HEK293 (cell line): ENCODE data around the gene RPS6KA4.

Experiments used
- CTCF ChIA-PET: fragments of 350-600 bp; formaldehyde crosslinking; extraction: SDS; loops from one replicate; lab custom pipeline; 2021; ENCODE audit warnings: antibody characterized with exemption; lab: Yijun Ruan, JAX
- POLR2A ChIA-PET: fragments of 300-600 bp; formaldehyde crosslinking; extraction: SDS; loops from one replicate; lab custom pipeline; 2020; ENCODE audit warnings: antibody characterized with exemption, inconsistent platforms; lab: Yijun Ruan, JAX
- H3K27ac ChIP-seq: fragments of 200-500 bp; sonication (Bioruptor generic); 2 replicates; pipeline ENCODE4 v1.5.1; 2014; ENCODE audit warnings: low read depth, low read length, control low read depth, inconsistent platforms; ENCODE audit errors: extremely low read depth
- H3K36me3 ChIP-seq, 2 experiments: fragments of 200-500 bp in 1 of 2; sonication (Bioruptor generic) in 1 of 2; 1 replicate in 1 of 2; 2 replicates in 1 of 2; pipeline ENCODE4 v1.5.1; 2014 to 2017; ENCODE audit warnings: inconsistent platforms in 2 of 2, low read length in 2 of 2; ENCODE audit not compliant: control insufficient read depth in 2 of 2, insufficient read depth in 1 of 2
- H3K4me1 ChIP-seq: fragments of 200-500 bp; sonication (Bioruptor generic); 2 replicates; pipeline ENCODE4 v1.5.1; 2014; ENCODE audit warnings: mild to moderate bottlenecking, low read length, inconsistent platforms; ENCODE audit not compliant: control insufficient read depth, insufficient read depth
- H3K4me3 ChIP-seq: 2 replicates; pipeline ENCODE4 v1.5.1; 2011; ENCODE audit warnings: low read depth, mild to moderate bottlenecking, control low read depth, low read length, moderate library complexity
- H3K9me3 ChIP-seq: fragments of 200-500 bp; sonication (Bioruptor generic); 2 replicates; pipeline ENCODE4 v1.5.1; 2014; ENCODE audit warnings: low read depth, low read length, inconsistent platforms; ENCODE audit not compliant: control insufficient read depth, insufficient read depth
- KLF7 ChIP-seq: fragments of 450-650 bp; formaldehyde crosslinking; IDR thresholded peaks from 2 replicates; pipeline ENCODE4 v1.5.1; 2016; ENCODE audit warnings: missing biosample characterization, missing genetic modification characterization, borderline replicate concordance
- MYNN ChIP-seq: fragments of 450-650 bp; formaldehyde crosslinking; IDR thresholded peaks from 2 replicates; pipeline ENCODE4 v1.5.1; 2016; ENCODE audit warnings: missing biosample characterization, missing genetic modification characterization, borderline replicate concordance
- SP7 ChIP-seq: fragments of 450-650 bp; formaldehyde crosslinking; IDR thresholded peaks from 2 replicates; pipeline ENCODE4 v1.5.1; 2016; ENCODE audit warnings: missing biosample characterization, missing genetic modification characterization
- TCF7L2 ChIP-seq: IDR thresholded peaks from 2 replicates; pipeline ENCODE4 v1.6.1; 2011; ENCODE audit warnings: low read depth, mild to moderate bottlenecking, inconsistent platforms, low read length, moderate library complexity, borderline replicate concordance
- ZBTB20 ChIP-seq: fragments of 450-650 bp; formaldehyde crosslinking; IDR thresholded peaks from 2 replicates; pipeline ENCODE4 v1.5.1; 2016; ENCODE audit warnings: missing biosample characterization, missing genetic modification characterization
- ZFP41 ChIP-seq: fragments of 450-650 bp; formaldehyde crosslinking; IDR thresholded peaks from 2 replicates; pipeline ENCODE4 v1.5.1; 2016; ENCODE audit warnings: missing biosample characterization, missing genetic modification characterization, borderline replicate concordance
- ZNF184 ChIP-seq: fragments of 450-650 bp; IDR thresholded peaks from 2 replicates; pipeline ENCODE4 v1.5.1; 2018; ENCODE audit warnings: missing biosample characterization, mild to moderate bottlenecking, missing genetic modification characterization
- ZNF266 ChIP-seq: fragments of 450-650 bp; formaldehyde crosslinking; IDR thresholded peaks from 2 replicates; pipeline ENCODE4 v1.5.1; 2016; ENCODE audit warnings: missing biosample characterization, missing genetic modification characterization, low read depth
- ZNF302 ChIP-seq: fragments of 450-650 bp; formaldehyde crosslinking; IDR thresholded peaks from 2 replicates; pipeline ENCODE4 v1.5.1; 2016; ENCODE audit warnings: missing biosample characterization, missing genetic modification characterization, low read depth
- ZNF391 ChIP-seq: fragments of 450-650 bp; formaldehyde crosslinking; IDR thresholded peaks from 2 replicates; pipeline ENCODE4 v1.5.1; 2016; ENCODE audit warnings: low read depth, missing biosample characterization, missing genetic modification characterization, borderline replicate concordance
- ZNF416 ChIP-seq: fragments of 450-650 bp; formaldehyde crosslinking; IDR thresholded peaks from 2 replicates; pipeline ENCODE4 v1.5.1; 2016; ENCODE audit warnings: missing biosample characterization, missing genetic modification characterization
- ZNF610 ChIP-seq: fragments of 450-650 bp; formaldehyde crosslinking; IDR thresholded peaks from 2 replicates; pipeline ENCODE4 v1.5.1; 2016; ENCODE audit warnings: missing biosample characterization, missing genetic modification characterization, borderline replicate concordance
- ZNF777 ChIP-seq: fragments of 450-650 bp; formaldehyde crosslinking; IDR thresholded peaks from 2 replicates; pipeline ENCODE4 v1.5.1; 2017; ENCODE audit warnings: missing biosample characterization, missing genetic modification characterization, borderline replicate concordance
- ZSCAN30 ChIP-seq: fragments of 450-650 bp; IDR thresholded peaks from 2 replicates; pipeline ENCODE4 v1.5.1; 2018; ENCODE audit warnings: missing biosample characterization, mild to moderate bottlenecking, missing genetic modification characterization, moderate library complexity
- TF ChIP-seq, protein P1 (sequence below): fragments of 450-650 bp; formaldehyde crosslinking; optimal IDR thresholded peaks from 2 replicates; pipeline ENCODE3; 2016; ENCODE audit warnings: missing biosample characterization, mild to moderate bottlenecking, missing genetic modification characterization
- TF ChIP-seq, protein P2 (sequence below): fragments of 450-650 bp; formaldehyde crosslinking; IDR thresholded peaks from 2 replicates; pipeline ENCODE4 v1.5.1; 2016; ENCODE audit warnings: missing biosample characterization, missing genetic modification characterization
- TF ChIP-seq, protein P3 (sequence below): IDR thresholded peaks from 2 replicates; pipeline ENCODE4 v1.6.1; 2011; ENCODE audit warnings: mild to moderate bottlenecking, low read depth, low read length, borderline replicate concordance
- TF ChIP-seq, protein P4 (sequence below): fragments of 450-650 bp; formaldehyde crosslinking; IDR thresholded peaks from 2 replicates; pipeline ENCODE4; 2016; ENCODE audit warnings: missing biosample characterization, missing genetic modification characterization
- TF ChIP-seq, protein P5 (sequence below): sonication (generic); formaldehyde crosslinking; IDR thresholded peaks from 2 replicates; pipeline ENCODE4 v1.8.1; 2022; ENCODE audit warnings: mild to moderate bottlenecking, moderate library complexity, missing genetic modification reagents

Gene RPS6KA4

DNA sequence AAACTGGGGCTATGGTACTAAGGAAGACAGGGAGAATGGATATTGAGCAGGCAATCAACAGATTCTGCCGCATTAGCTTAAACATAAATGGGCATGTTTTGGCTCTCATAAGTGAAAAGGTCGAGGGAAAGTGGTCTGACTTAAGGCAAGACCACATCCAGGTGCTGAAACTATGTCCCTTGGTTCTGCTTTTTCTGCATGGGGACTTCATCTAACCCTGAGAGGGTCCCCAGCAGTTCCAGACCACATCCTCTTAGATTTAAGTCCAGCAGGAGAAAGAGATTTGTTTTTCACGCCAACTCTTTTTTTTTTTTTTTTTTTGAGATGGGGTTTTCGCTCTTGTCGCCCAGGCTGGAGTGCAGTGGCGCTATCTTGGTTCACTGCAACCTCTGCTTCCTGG lies 5.5 kb downstream of the RPS6KA4 start:
- Histone ChIP-seq H3K9me3 (no peaks in the 10 kb centered on the region), H3K27ac (no peak overlapping the region), H3K4me3 (no peak overlapping the region), H3K36me3 (peaks cover 0 to 62% of the 10 kb centered on the region in 2 experiments; a peak in 2 of 3 replicates), H3K4me1 (no peaks in the 10 kb centered on the region)
- ChIA-PET POLR2A (interaction anchor here (0.7 kb wide), 1 partner anchor 363 kb away, joined by 3 read pairs; no protein-coding TSS in a partner anchor), CTCF (interaction anchor here (2.0 kb wide), 1 partner anchor 9 kb away, joined by 8 read pairs; no protein-coding TSS in a partner anchor)
- no peak for TF ChIP-seq ZSCAN30 (tag by site-specific recombination)

DNA sequence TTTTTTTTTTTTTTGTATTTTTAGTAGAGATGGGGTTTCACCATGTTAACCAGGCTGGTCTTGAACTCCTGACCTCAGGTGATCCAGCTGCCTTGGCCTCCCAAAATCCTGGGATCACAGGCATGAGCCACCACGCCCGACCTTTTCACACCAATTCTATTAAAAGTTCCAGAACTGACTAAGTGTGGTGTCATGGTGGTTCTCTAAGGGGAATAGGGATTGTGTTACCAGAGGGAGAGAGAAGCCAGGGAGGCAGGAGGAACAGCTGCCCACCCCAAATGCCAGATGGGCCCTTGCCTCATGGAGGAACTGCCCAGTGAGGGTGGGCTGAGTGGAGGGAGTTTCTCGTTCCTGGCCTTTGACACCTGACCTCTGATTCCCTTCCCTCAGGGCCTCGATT lies 5.9 kb downstream of the RPS6KA4 start:
- H3K4me1 ChIP-seq, result no peaks in the 10 kb centered on the region
- no peak overlapping the region for H3K27ac ChIP-seq
- ChIA-PET POLR2A (interaction anchor here (0.7 kb wide), 1 partner anchor 364 kb away, joined by 3 read pairs; no protein-coding TSS in a partner anchor), CTCF (interaction anchor here (2.0 kb wide), 1 partner anchor 10 kb away, joined by 8 read pairs; no protein-coding TSS in a partner anchor)
- TF ChIP-seq TCF7L2 (no peak), ZNF184 (tag by site-specific recombination) (no peak), ZNF266 (tag by site-specific recombination) (no peak), SP7 (no peak), ZNF391 (tag by site-specific recombination) (no peak), ZNF777 (tag by site-specific recombination) (no peak), ZNF416 (tag by site-specific recombination) (no peak), KLF7 (tag by site-specific recombination) (no peak), ZNF302 (tag by site-specific recombination) (no peak), MYNN (no peak), ZBTB20 (tag by site-specific recombination) (no peak), ZNF610 (no peak), ZFP41 (tag by site-specific recombination) (no peak)
- TF ChIP-seq, protein P1, sequence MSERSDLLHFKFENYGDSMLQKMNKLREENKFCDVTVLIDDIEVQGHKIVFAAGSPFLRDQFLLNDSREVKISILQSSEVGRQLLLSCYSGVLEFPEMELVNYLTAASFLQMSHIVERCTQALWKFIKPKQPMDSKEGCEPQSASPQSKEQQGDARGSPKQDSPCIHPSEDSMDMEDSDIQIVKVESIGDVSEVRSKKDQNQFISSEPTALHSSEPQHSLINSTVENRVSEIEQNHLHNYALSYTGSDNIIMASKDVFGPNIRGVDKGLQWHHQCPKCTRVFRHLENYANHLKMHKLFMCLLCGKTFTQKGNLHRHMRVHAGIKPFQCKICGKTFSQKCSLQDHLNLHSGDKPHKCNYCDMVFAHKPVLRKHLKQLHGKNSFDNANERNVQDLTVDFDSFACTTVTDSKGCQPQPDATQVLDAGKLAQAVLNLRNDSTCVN (tag by site-specific recombination), result no peak
- TF ChIP-seq, protein P2, sequence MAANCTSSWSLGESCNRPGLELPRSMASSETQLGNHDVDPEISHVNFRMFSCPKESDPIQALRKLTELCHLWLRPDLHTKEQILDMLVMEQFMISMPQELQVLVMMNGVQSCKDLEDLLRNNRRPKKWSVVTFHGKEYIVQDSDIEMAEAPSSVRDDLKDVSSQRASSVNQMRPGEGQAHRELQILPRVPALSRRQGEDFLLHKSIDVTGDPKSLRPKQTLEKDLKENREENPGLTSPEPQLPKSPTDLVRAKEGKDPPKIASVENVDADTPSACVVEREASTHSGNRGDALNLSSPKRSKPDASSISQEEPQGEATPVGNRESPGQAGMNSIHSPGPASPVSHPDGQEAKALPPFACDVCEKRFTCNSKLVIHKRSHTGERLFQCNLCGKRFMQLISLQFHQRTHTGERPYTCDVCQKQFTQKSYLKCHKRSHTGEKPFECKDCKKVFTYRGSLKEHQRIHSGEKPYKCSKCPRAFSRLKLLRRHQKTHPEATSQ (tag by site-specific recombination), result no peak
- TF ChIP-seq, protein P3, sequence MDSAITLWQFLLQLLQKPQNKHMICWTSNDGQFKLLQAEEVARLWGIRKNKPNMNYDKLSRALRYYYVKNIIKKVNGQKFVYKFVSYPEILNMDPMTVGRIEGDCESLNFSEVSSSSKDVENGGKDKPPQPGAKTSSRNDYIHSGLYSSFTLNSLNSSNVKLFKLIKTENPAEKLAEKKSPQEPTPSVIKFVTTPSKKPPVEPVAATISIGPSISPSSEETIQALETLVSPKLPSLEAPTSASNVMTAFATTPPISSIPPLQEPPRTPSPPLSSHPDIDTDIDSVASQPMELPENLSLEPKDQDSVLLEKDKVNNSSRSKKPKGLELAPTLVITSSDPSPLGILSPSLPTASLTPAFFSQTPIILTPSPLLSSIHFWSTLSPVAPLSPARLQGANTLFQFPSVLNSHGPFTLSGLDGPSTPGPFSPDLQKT, result no peak
- TF ChIP-seq, protein P4, sequence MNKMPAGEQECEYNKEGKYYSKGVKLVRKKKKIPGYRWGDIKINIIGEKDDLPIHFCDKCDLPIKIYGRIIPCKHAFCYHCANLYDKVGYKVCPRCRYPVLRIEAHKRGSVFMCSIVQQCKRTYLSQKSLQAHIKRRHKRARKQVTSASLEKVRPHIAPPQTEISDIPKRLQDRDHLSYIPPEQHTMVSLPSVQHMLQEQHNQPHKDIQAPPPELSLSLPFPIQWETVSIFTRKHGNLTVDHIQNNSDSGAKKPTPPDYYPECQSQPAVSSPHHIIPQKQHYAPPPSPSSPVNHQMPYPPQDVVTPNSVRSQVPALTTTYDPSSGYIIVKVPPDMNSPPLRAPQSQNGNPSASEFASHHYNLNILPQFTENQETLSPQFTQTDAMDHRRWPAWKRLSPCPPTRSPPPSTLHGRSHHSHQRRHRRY (tag by site-specific recombination), result no peak
- TF ChIP-seq, protein P5, sequence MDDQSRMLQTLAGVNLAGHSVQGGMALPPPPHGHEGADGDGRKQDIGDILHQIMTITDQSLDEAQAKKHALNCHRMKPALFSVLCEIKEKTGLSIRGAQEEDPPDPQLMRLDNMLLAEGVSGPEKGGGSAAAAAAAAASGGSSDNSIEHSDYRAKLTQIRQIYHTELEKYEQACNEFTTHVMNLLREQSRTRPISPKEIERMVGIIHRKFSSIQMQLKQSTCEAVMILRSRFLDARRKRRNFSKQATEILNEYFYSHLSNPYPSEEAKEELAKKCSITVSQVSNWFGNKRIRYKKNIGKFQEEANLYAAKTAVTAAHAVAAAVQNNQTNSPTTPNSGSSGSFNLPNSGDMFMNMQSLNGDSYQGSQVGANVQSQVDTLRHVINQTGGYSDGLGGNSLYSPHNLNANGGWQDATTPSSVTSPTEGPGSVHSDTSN (CRISPR knock-in tag), result no peak
- H3K36me3 ChIP-seq, result peaks cover 0 to 66% of the 10 kb centered on the region in 2 experiments; a peak in 2 of 3 replicates
- no peaks in the 10 kb centered on the region for H3K9me3 ChIP-seq
- no peak overlapping the region for H3K4me3 ChIP-seq
